Loucy (cell line): ENCODE measurements around the gene S1PR4.

ENCODE experiments used
- H2AFZ ChIP-seq: fragments of 200-600 bp; sonication (generic); 2 replicates; pipeline ENCODE4 v1.6.0; 2016; ENCODE audit warnings: antibody characterized with exemption, mild to moderate bottlenecking, low read length, moderate library complexity
- H3F3A ChIP-seq: fragments of 200-600 bp; 2 replicates; pipeline ENCODE4 v1.6.0; 2016; ENCODE audit warnings: antibody characterized with exemption, low read depth, mild to moderate bottlenecking
- H3K27me3 ChIP-seq: fragments of 200-600 bp; sonication (generic); 2 replicates; pipeline ENCODE4 v1.6.1; 2014; ENCODE audit warnings: low read length, mild to moderate bottlenecking; ENCODE audit not compliant: insufficient read depth, poor library complexity, severe bottlenecking
- H3K36me3 ChIP-seq: fragments of 200-600 bp; sonication (generic); 2 replicates; pipeline ENCODE4 v1.6.1; 2016; ENCODE audit warnings: low read length; ENCODE audit not compliant: insufficient read depth
- H3K4me1 ChIP-seq: fragments of 200-600 bp; sonication (generic); 2 replicates; pipeline ENCODE4 v1.5.1; 2014; ENCODE audit warnings: low read length, mild to moderate bottlenecking; ENCODE audit not compliant: insufficient read depth, poor library complexity, severe bottlenecking
- H3K4me2 ChIP-seq: fragments of 200-600 bp; sonication (generic); 2 replicates; pipeline ENCODE4 v1.6.0; 2014; ENCODE audit warnings: antibody characterized with exemption, low read length, low read depth, mild to moderate bottlenecking; ENCODE audit not compliant: poor library complexity, severe bottlenecking
- H3K4me3 ChIP-seq: fragments of 200-600 bp; sonication (generic); 2 replicates; pipeline ENCODE4 v1.5.1; 2014; ENCODE audit warnings: low read length, mild to moderate bottlenecking, mixed read lengths; ENCODE audit not compliant: poor library complexity, severe bottlenecking
- H3K79me2 ChIP-seq: fragments of 200-600 bp; sonication (generic); 2 replicates; pipeline ENCODE4 v1.6.1; 2014; ENCODE audit warnings: low read length; ENCODE audit not compliant: insufficient read depth
- H3K9ac ChIP-seq: fragments of 200-600 bp; sonication (generic); 2 replicates; pipeline ENCODE4 v1.6.0; 2014; ENCODE audit warnings: mild to moderate bottlenecking, low read depth, low read length, moderate library complexity; ENCODE audit not compliant: poor library complexity, severe bottlenecking
- H3K9me2 ChIP-seq: fragments of 200-600 bp; sonication (generic); replicated peaks from 2 replicates; pipeline ENCODE4 v1.6.1; 2016; ENCODE audit warnings: low read depth, low read length, mixed read lengths
- H3K9me3 ChIP-seq: fragments of 200-600 bp; sonication (generic); 2 replicates; pipeline ENCODE4 v1.6.1; 2014; ENCODE audit warnings: mild to moderate bottlenecking, antibody characterized with exemption, low read length, low read depth; ENCODE audit not compliant: insufficient read depth
- H4K20me1 ChIP-seq: fragments of 200-600 bp; sonication (generic); 2 replicates; pipeline ENCODE4 v1.6.0; 2014; ENCODE audit warnings: antibody characterized with exemption, low read length, mild to moderate bottlenecking; ENCODE audit not compliant: insufficient read depth, poor library complexity, severe bottlenecking
- EZH2phosphoT487 ChIP-seq: fragments of 200-600 bp; IDR thresholded peaks from 2 replicates; pipeline ENCODE4 v1.6.1; 2018; ENCODE audit warnings: antibody characterized with exemption, mild to moderate bottlenecking, moderate library complexity, borderline replicate concordance
- TF ChIP-seq, protein P1 (sequence below): fragments of 200-600 bp; sonication (generic); conservative IDR thresholded peaks from 2 replicates; pipeline ENCODE4 v1.5.1; 2014; ENCODE audit warnings: mild to moderate bottlenecking, antibody characterized with exemption, low read length

S1PR4 gene

GRCh38 chr19:3222709-3223108 lies 44.1 kb downstream of the S1PR4 start:
- Histone ChIP-seq H3K4me2 (no peak overlapping the region), H3K9me3 (no peaks in the 10 kb centered on the region), H3K79me2 (no peaks in the 10 kb centered on the region), H3K36me3 (no peaks in the 10 kb centered on the region), H3K4me1 (no peaks in the 10 kb centered on the region), H3K4me3 (no peak overlapping the region), H2AFZ (no peak overlapping the region), H4K20me1 (no peaks in the 10 kb centered on the region), H3K9ac (no peak overlapping the region), H3K9me2 (no peaks in the 10 kb centered on the region), H3K27me3 (no peaks in the 10 kb centered on the region), H3F3A (no peaks in the 10 kb centered on the region)
- TF ChIP-seq, protein P1, sequence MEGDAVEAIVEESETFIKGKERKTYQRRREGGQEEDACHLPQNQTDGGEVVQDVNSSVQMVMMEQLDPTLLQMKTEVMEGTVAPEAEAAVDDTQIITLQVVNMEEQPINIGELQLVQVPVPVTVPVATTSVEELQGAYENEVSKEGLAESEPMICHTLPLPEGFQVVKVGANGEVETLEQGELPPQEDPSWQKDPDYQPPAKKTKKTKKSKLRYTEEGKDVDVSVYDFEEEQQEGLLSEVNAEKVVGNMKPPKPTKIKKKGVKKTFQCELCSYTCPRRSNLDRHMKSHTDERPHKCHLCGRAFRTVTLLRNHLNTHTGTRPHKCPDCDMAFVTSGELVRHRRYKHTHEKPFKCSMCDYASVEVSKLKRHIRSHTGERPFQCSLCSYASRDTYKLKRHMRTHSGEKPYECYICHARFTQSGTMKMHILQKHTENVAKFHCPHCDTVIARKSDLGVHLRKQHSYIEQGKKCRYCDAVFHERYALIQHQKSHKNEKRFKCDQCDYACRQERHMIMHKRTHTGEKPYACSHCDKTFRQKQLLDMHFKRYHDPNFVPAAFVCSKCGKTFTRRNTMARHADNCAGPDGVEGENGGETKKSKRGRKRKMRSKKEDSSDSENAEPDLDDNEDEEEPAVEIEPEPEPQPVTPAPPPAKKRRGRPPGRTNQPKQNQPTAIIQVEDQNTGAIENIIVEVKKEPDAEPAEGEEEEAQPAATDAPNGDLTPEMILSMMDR, result no peak
- no peak for TF ChIP-seq EZH2phosphoT487

DNA sequence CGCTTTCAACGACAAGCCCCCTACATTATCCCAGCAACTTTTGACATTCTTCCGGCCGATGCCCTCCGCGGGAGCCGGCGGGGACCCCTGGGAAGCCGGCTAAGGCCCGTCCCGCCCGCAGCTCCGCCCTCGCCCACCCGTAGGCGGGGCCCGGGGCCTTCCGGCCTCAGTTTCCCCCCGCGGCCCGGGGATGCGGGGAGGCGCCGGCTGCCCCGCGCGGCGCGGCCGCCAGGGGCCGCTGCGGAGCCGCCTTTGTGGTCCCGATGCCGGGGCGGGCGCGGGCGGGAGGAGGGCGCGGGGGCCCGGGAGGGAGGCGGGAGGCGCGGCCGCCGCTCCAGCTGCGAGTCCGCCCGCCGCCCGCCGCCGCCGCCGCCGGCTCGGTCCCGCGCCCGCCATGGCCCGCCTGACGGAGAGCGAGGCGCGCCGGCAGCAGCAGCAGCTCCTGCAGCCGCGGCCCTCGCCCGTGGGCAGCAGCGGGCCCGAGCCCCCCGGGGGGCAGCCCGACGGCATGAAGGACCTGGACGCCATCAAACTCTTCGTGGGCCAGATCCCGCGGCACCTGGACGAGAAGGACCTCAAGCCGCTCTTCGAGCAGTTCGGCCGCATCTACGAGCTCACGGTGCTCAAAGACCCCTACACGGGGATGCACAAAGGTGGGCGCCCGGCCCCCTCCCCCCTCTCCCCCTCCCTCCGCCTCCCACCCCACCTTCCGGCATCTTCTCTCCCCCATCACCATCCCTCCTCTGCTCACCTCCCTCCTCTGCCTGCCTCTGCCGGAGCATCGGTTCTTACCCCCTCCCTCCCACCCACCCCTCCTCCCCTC lies 46.0 kb downstream of the S1PR4 start, which contains the start of gene CELF5:
Gene CELF5, plus strand, starts transcription at position 316 of the 823 bp plus-strand sequence. Its CDS starts 79 bp downstream, at position 395.
- Histone ChIP-seq H3K79me2 (no peaks in the 10 kb centered on the region), H3K4me1 (no peaks in the 10 kb centered on the region), H3F3A (no peaks in the 10 kb centered on the region), H4K20me1 (no peaks in the 10 kb centered on the region), H3K9me3 (no peaks in the 10 kb centered on the region), H3K36me3 (no peaks in the 10 kb centered on the region), H3K9me2 (no peaks in the 10 kb centered on the region), H3K4me3 (peak within 1 kb of the TSS; percentile 63), H3K4me2 (peak within 1 kb of the TSS; percentile 48), H3K27me3 (no peaks in the 10 kb centered on the region), H3K9ac (no peak within 1 kb of the TSS), H2AFZ (no peak within 1 kb of the TSS; the same call in 1 of the 2 replicates)
- no peak for TF ChIP-seq EZH2phosphoT487
- TF ChIP-seq, protein P1, result peak; percentile 43

DNA sequence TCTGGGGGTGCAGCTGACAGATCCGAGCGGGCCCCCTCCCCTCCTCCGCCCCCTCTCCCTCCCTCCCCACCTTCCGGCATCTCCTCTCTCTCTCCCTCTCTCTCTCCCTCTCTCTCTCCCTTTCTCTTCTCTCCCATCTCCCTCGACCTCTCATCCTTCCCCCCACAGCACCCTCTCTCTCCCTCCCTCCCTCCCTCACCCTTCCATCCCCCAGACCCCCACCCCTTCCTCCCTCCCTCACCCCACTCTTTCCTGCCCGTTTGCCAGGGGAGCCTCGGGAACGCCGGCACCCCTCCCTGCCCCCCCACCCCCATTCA lies 46.6 kb downstream of the S1PR4 start:
- Histone ChIP-seq H3F3A (no peaks in the 10 kb centered on the region), H3K27me3 (no peaks in the 10 kb centered on the region), H3K9me3 (no peaks in the 10 kb centered on the region), H4K20me1 (no peaks in the 10 kb centered on the region), H3K9ac (no peak overlapping the region), H3K4me3 (no peak overlapping the region), H3K4me1 (no peaks in the 10 kb centered on the region), H3K79me2 (no peaks in the 10 kb centered on the region), H2AFZ (no peak overlapping the region), H3K9me2 (no peaks in the 10 kb centered on the region), H3K36me3 (no peaks in the 10 kb centered on the region), H3K4me2 (no peak overlapping the region)
- TF ChIP-seq, protein P1, result no peak
- TF ChIP-seq EZH2phosphoT487, result no peak
